CD8-positive, alpha-beta memory T cell (primary cell): Measurements from ENCODE around the gene C11orf21. TPM values are rescaled to one million over a fixed set of nuclear protein-coding genes. Genes with fewer than 3 reads are reported as not detected.
"Not testable (repeated sequence)": the region's sequence is repeated elsewhere in the genome, so short reads cannot be mapped to it uniquely, and the experiment has no call there.

Experiments used
- CTCF ChIA-PET: fragments of 350-600 bp; sonication (Branson Sonifier 250); formaldehyde crosslinking; loops from one replicate; lab custom pipeline; 2021; ENCODE audit warnings: antibody characterized with exemption; lab: Charles Lee
- POLR2A ChIA-PET: fragments of 350-600 bp; sonication (Branson Sonifier 250); formaldehyde crosslinking; loops from one replicate; lab custom pipeline; 2021; ENCODE audit warnings: antibody characterized with exemption; lab: Charles Lee
- DNase-seq, 5 donors: peaks; one replicate each; pipeline versions ENCODE4 v3.0.0 to v3.0.0-alpha.2; 2020 to 2022; ENCODE audit warnings: mixed read lengths in 1 of 5
- H3K27ac ChIP-seq: one replicate; pipeline ENCODE4 v1.7.0; 2013; ENCODE audit warnings: low read depth, mild to moderate bottlenecking, low read length, moderate library complexity
- H3K27me3 ChIP-seq: 2 replicates; pipeline ENCODE4 v1.7.0; 2013; ENCODE audit warnings: low read length, mild to moderate bottlenecking; ENCODE audit not compliant: insufficient read depth, poor library complexity, severe bottlenecking
- H3K36me3 ChIP-seq: 2 replicates; pipeline ENCODE4 v1.7.0; 2013; ENCODE audit warnings: mild to moderate bottlenecking, low read length, moderate library complexity; ENCODE audit not compliant: insufficient read depth
- H3K4me1 ChIP-seq: 2 replicates; pipeline ENCODE4 v1.7.0; 2013; ENCODE audit warnings: mild to moderate bottlenecking, low read length, moderate library complexity; ENCODE audit not compliant: insufficient read depth
- H3K4me3 ChIP-seq: 2 replicates; pipeline ENCODE4 v1.7.0; 2013; ENCODE audit warnings: mild to moderate bottlenecking, low read length
- H3K9me3 ChIP-seq: 2 replicates; pipeline ENCODE4 v1.7.0; 2013; ENCODE audit warnings: mild to moderate bottlenecking, low read length
- H3K27ac Mint-ChIP-seq, 8 donors: one replicate each; pipeline ENCODE4 v1.8.0; 2020 to 2021; ENCODE audit warnings: mixed read lengths in 8 of 8, mild to moderate bottlenecking in 6 of 8, inconsistent platforms in 3 of 8, moderate library complexity in 3 of 8
- H3K27me3 Mint-ChIP-seq, 2 donors: one replicate each; pipeline ENCODE4 v1.8.0; 2020 to 2021; ENCODE audit warnings: mixed read lengths in 2 of 2, mild to moderate bottlenecking in 1 of 2, moderate library complexity in 1 of 2
- H3K36me3 Mint-ChIP-seq, 3 donors: one replicate each; pipeline ENCODE4 v1.8.0; 2020 to 2021; ENCODE audit warnings: mixed read lengths in 3 of 3, inconsistent platforms in 1 of 3, mild to moderate bottlenecking in 1 of 3
- H3K4me1 Mint-ChIP-seq, 3 donors: one replicate each; pipeline ENCODE4 v1.8.0; 2020 to 2021; ENCODE audit warnings: mixed read lengths in 3 of 3, inconsistent platforms in 1 of 3, mild to moderate bottlenecking in 1 of 3
- H3K4me3 Mint-ChIP-seq, 7 donors: one replicate each; pipeline ENCODE4 v1.8.0; 2020 to 2021; ENCODE audit warnings: mixed read lengths in 7 of 7, mild to moderate bottlenecking in 6 of 7, moderate library complexity in 4 of 7, inconsistent platforms in 2 of 7
- H3K9me3 Mint-ChIP-seq, 5 donors: one replicate each; pipeline ENCODE4 v1.8.0; 2020 to 2022; ENCODE audit warnings: mixed read lengths in 5 of 5, mild to moderate bottlenecking in 3 of 5, moderate library complexity in 2 of 5, inconsistent platforms in 1 of 5
- polyA plus RNA-seq: library from polyadenylated mRNA; unstranded; fragments of 300-500 nt; fragmentation: Illumina TruSeq; gene quantifications from one replicate; pipeline ENCODE4 v1.2.3, GENCODE V29; 2021
- total RNA-seq, 2 experiments: library from RNA; stranded (reverse); gene quantifications; one replicate each; pipeline ENCODE4 v1.2.3, GENCODE V29; 2021

C11orf21 gene
- total and polyA plus RNA-seq, 3 experiments from 2014 or later, result 8.8 to 30.1 (median 9.4) TPM

GRCh38 chr11:2289859-2290258 is 11.9 kb downstream of the C11orf21 start:
- ChIA-PET POLR2A (no interaction called here), CTCF (interaction anchor here (1.3 to 2.1 kb wide), 3 partner anchors 10 to 124 kb away, joined by 3 to 8 read pairs (median 6); no protein-coding TSS in a partner anchor)
- H3K4me1 ChIP-seq, result peaks cover 13% of the 10 kb centered on the region
- H3K4me1 Mint-ChIP-seq, result peaks cover 10 to 32% (median 29%) of the 10 kb centered on the region in 3 donors
- no peak overlapping the region for H3K4me3 ChIP-seq
- no peaks in the 10 kb centered on the region for H3K27me3 ChIP-seq
- peaks cover 2 to 6% (median 4%) of the 10 kb centered on the region in 3 donors for H3K36me3 Mint-ChIP-seq
- H3K27me3 Mint-ChIP-seq, result peaks cover 6 to 13% of the 10 kb centered on the region in 2 donors
- peaks cover 0 to 4% (median 0%) of the 10 kb centered on the region in 5 donors for H3K9me3 Mint-ChIP-seq
- no peaks in the 10 kb centered on the region for H3K36me3 ChIP-seq
- no peaks in the 10 kb centered on the region for H3K9me3 ChIP-seq
- H3K27ac ChIP-seq, result no peak overlapping the region
- DNase-seq, result no peak
- no peak overlapping the region for H3K4me3 Mint-ChIP-seq
- peak overlapping the region in 1 of 8 donors; percentile 86 for H3K27ac Mint-ChIP-seq

GRCh38 chr11:2289350-2289749 is 12.4 kb downstream of the C11orf21 start:
- H3K9me3 ChIP-seq, result no peaks in the 10 kb centered on the region
- no peak overlapping the region for H3K4me3 ChIP-seq
- DNase-seq, result no peak
- Mint-ChIP-seq H3K9me3 (peaks cover 0 to 4% (median 0%) of the 10 kb centered on the region in 5 donors), H3K36me3 (peaks cover 2 to 9% (median 6%) of the 10 kb centered on the region in 3 donors), H3K27me3 (peaks cover 6 to 13% of the 10 kb centered on the region in 2 donors), H3K4me1 (peaks cover 10 to 27% (median 23%) of the 10 kb centered on the region in 3 donors), H3K4me3 (peak overlapping the region in 1 of 7 donors; percentile 66), H3K27ac (peak overlapping the region in 3 of 8 donors; percentile 5 to 86 (median 43))
- ChIA-PET POLR2A (no interaction called here), CTCF (interaction anchor here (1.6 to 2.1 kb wide), 2 partner anchors 10 to 15 kb away, joined by 6 to 8 read pairs; no protein-coding TSS in a partner anchor)
- H3K27ac ChIP-seq, result no peak overlapping the region
- no peaks in the 10 kb centered on the region for H3K27me3 ChIP-seq
- H3K36me3 ChIP-seq, result no peaks in the 10 kb centered on the region
- peaks cover 8% of the 10 kb centered on the region for H3K4me1 ChIP-seq

GRCh38 chr11:2287091-2287490 is 14.6 kb downstream of the C11orf21 start:
- peaks cover 8 to 14% (median 12%) of the 10 kb centered on the region in 5 donors for H3K9me3 Mint-ChIP-seq
- H3K27me3 Mint-ChIP-seq, result peaks cover 4 to 13% of the 10 kb centered on the region in 2 donors
- ChIA-PET CTCF (interaction anchor here (1.0 kb wide), 1 partner anchor 19 kb away, joined by 4 read pairs; no protein-coding TSS in a partner anchor), POLR2A (no interaction called here)
- H3K4me1 Mint-ChIP-seq, result peaks cover 4 to 15% (median 10%) of the 10 kb centered on the region in 3 donors
- DNase-seq, result no peak
- Histone ChIP-seq H3K4me3 (no peak overlapping the region), H3K27me3 (no peaks in the 10 kb centered on the region), H3K4me1 (peaks cover 3% of the 10 kb centered on the region), H3K27ac (no peak overlapping the region), H3K9me3 (no peaks in the 10 kb centered on the region), H3K36me3 (no peaks in the 10 kb centered on the region)
- H3K36me3 Mint-ChIP-seq, result peaks cover 4 to 11% (median 6%) of the 10 kb centered on the region in 3 donors
- no peak overlapping the region for H3K27ac Mint-ChIP-seq
- peak overlapping the region in 1 of 7 donors; percentile 27 for H3K4me3 Mint-ChIP-seq

- Mint-ChIP-seq H3K4me1 (peaks cover 4 to 15% (median 10%) of the 10 kb centered on the region in 3 donors), H3K9me3 (peaks cover 12 to 19% (median 17%) of the 10 kb centered on the region in 5 donors), H3K27me3 (peaks cover 4 to 13% of the 10 kb centered on the region in 2 donors), H3K36me3 (peaks cover 4 to 15% (median 6%) of the 10 kb centered on the region in 3 donors)
- H3K4me3 Mint-ChIP-seq, DNase-seq, CTCF ChIA-PET, H3K4me1 ChIP-seq, H3K27ac ChIP-seq, H3K4me3 ChIP-seq, H3K36me3 ChIP-seq, POLR2A ChIA-PET, H3K27me3 ChIP-seq, H3K27ac Mint-ChIP-seq, H3K9me3 ChIP-seq: not testable (repeated sequence)
Observed at GRCh38 chr11:2286350-2286749, 15.4 kb downstream of the C11orf21 start.

GRCh38 chr11:2280208-2280607 is 21.5 kb downstream of the C11orf21 start:
- ChIA-PET CTCF (no interaction called here), POLR2A (interaction anchor here (0.7 kb wide), 1 partner anchor 86 kb away, joined by 4 read pairs; no protein-coding TSS in a partner anchor)
- Mint-ChIP-seq H3K27ac (no peak overlapping the region), H3K9me3 (peaks cover 21 to 39% (median 34%) of the 10 kb centered on the region in 5 donors), H3K36me3 (peaks cover 2 to 38% (median 3%) of the 10 kb centered on the region in 3 donors), H3K4me3 (no peak overlapping the region), H3K27me3 (peaks cover 6 to 16% of the 10 kb centered on the region in 2 donors), H3K4me1 (peaks cover 0 to 3% (median 0%) of the 10 kb centered on the region in 3 donors)
- H3K27me3 ChIP-seq, result no peaks in the 10 kb centered on the region
- no peak overlapping the region for H3K27ac ChIP-seq
- peaks cover 4% of the 10 kb centered on the region for H3K9me3 ChIP-seq
- no peak overlapping the region for H3K4me3 ChIP-seq
- no peak for DNase-seq
- H3K36me3 ChIP-seq, result no peaks in the 10 kb centered on the region
- no peaks in the 10 kb centered on the region for H3K4me1 ChIP-seq

GRCh38 chr11:2277933-2278523 is 23.7 kb downstream of the C11orf21 start:
- peaks cover 17 to 37% (median 29%) of the 10 kb centered on the region in 5 donors for H3K9me3 Mint-ChIP-seq
- no peak for DNase-seq
- H3K27me3 Mint-ChIP-seq, result peaks cover 12 to 23% of the 10 kb centered on the region in 2 donors
- no peak overlapping the region for H3K27ac Mint-ChIP-seq
- no peak overlapping the region for H3K27ac ChIP-seq
- no peak overlapping the region for H3K4me3 Mint-ChIP-seq
- H3K27me3 ChIP-seq, result no peaks in the 10 kb centered on the region
- POLR2A ChIA-PET, result no interaction called here
- H3K4me1 ChIP-seq, result no peaks in the 10 kb centered on the region
- peaks cover 0 to 3% (median 0%) of the 10 kb centered on the region in 3 donors for H3K4me1 Mint-ChIP-seq
- H3K36me3 ChIP-seq, result no peaks in the 10 kb centered on the region
- CTCF ChIA-PET, result interaction anchor here (1.5 kb wide), 1 partner anchor 83 kb away, joined by 3 read pairs; no protein-coding TSS in a partner anchor
- H3K9me3 ChIP-seq, result peaks cover 4% of the 10 kb centered on the region
- H3K36me3 Mint-ChIP-seq, result peaks cover 1 to 27% (median 2%) of the 10 kb centered on the region in 3 donors
- H3K4me3 ChIP-seq, result no peak overlapping the region

- no peak overlapping the region for H3K27ac ChIP-seq
- peaks cover 12 to 32% of the 10 kb centered on the region in 2 donors for H3K27me3 Mint-ChIP-seq
- peaks cover 0 to 27% (median 1%) of the 10 kb centered on the region in 3 donors for H3K36me3 Mint-ChIP-seq
- POLR2A ChIA-PET, result no interaction called here
- peaks cover 0 to 3% (median 3%) of the 10 kb centered on the region in 3 donors for H3K4me1 Mint-ChIP-seq
- H3K9me3 ChIP-seq, result peaks cover 4% of the 10 kb centered on the region
- no peaks in the 10 kb centered on the region for H3K27me3 ChIP-seq
- no peaks in the 10 kb centered on the region for H3K36me3 ChIP-seq
- H3K4me3 Mint-ChIP-seq, result no peak overlapping the region
- DNase-seq, result no peak
- H3K27ac Mint-ChIP-seq, result no peak overlapping the region
- H3K4me1 ChIP-seq, result no peaks in the 10 kb centered on the region
- H3K4me3 ChIP-seq, result no peak overlapping the region
- peaks cover 6 to 27% (median 21%) of the 10 kb centered on the region in 5 donors for H3K9me3 Mint-ChIP-seq
- CTCF ChIA-PET, result interaction anchor here (2.2 kb wide), 1 partner anchor 29 kb away, joined by 10 read pairs; no protein-coding TSS in a partner anchor
Observed at GRCh38 chr11:2277008-2277346, 24.7 kb downstream of the C11orf21 start.
